GM12892 (cell line): ENCODE data around the gene TNKS1BP1.

ENCODE experiments used
- DNase-seq: peaks from one replicate; pipeline ENCODE4 v3.0.0; 2011; ENCODE audit not compliant: insufficient read length
- FAIRE-seq: peaks from 2 replicates; lab custom pipeline; 2011; peaks lifted over from hg19 to GRCh38; lab: Jason Lieb, UNC
- POLR2A ChIP-seq: IDR thresholded peaks from 2 replicates; pipeline ENCODE4 v1.6.1; 2011; ENCODE audit warnings: low read depth, low read length, control low read depth
- POLR2AphosphoS5 ChIP-seq: IDR thresholded peaks from 2 replicates; pipeline ENCODE4 v1.6.1; 2011; ENCODE audit warnings: low read depth, low read length, control low read depth
- TAF1 ChIP-seq: IDR thresholded peaks from 2 replicates; pipeline ENCODE4 v1.6.1; 2011; ENCODE audit warnings: low read depth, mild to moderate bottlenecking, control low read depth, low read length, borderline replicate concordance

TNKS1BP1 gene

GRCh38 chr11:57275582-57275981 is 49.2 kb downstream of the TNKS1BP1 start:
- no peak for FAIRE-seq
- no peak for DNase-seq
- no peak for TF ChIP-seq POLR2A

- DNase-seq (no peak), FAIRE-seq (no peak)
- no peak for TF ChIP-seq POLR2A
- no peak for TF ChIP-seq TAF1
Measured at GRCh38 chr11:57274904-57275498, 49.8 kb downstream of the TNKS1BP1 start.

GRCh38 chr11:57273448-57274058 is 51.2 kb downstream of the TNKS1BP1 start:
- TF ChIP-seq TAF1 = no peak
- no peak for TF ChIP-seq POLR2AphosphoS5
- no peak for TF ChIP-seq POLR2A
- FAIRE-seq = no peak

GRCh38 chr11:57269571-57270021 is 55.2 kb downstream of the TNKS1BP1 start:
- no peak for FAIRE-seq
- DNase-seq = no peak
- TF ChIP-seq POLR2AphosphoS5 (no peak), POLR2A (no peak), TAF1 (no peak)

More at GRCh38 chr11:57273448-57274058, 51.2 kb downstream of the TNKS1BP1 start:
- DNase-seq = no peak

- no peak for FAIRE-seq
- TF ChIP-seq TAF1 = no peak
- no peak for DNase-seq
Measured at GRCh38 chr11:57266157-57266556, 58.6 kb downstream of the TNKS1BP1 start.

- DNase-seq (no peak), FAIRE-seq (no peak)
- no peak for TF ChIP-seq TAF1
- no peak for TF ChIP-seq POLR2AphosphoS5
- no peak for TF ChIP-seq POLR2A
Measured at GRCh38 chr11:57263351-57263750, 61.4 kb downstream of the TNKS1BP1 start.

- FAIRE-seq = no peak
- DNase-seq = no peak
- TF ChIP-seq POLR2A (no peak), POLR2AphosphoS5 (no peak), TAF1 (no peak)
Measured at GRCh38 chr11:57262157-57262556, 62.6 kb downstream of the TNKS1BP1 start.

GRCh38 chr11:57260937-57261783 is 63.6 kb downstream of the TNKS1BP1 start:
- TF ChIP-seq POLR2AphosphoS5 (no peak), TAF1 (no peak), POLR2A (no peak)
- FAIRE-seq (no peak), DNase-seq (no peak)

GRCh38 chr11:57256119-57256518 is 68.6 kb downstream of the TNKS1BP1 start:
- DNase-seq (no peak), FAIRE-seq (no peak)
- no peak for TF ChIP-seq TAF1

GRCh38 chr11:57255618-57256017 is 69.1 kb downstream of the TNKS1BP1 start:
- FAIRE-seq (no peak), DNase-seq (no peak)
- TF ChIP-seq POLR2AphosphoS5 (no peak), POLR2A (no peak), TAF1 (no peak)

GRCh38 chr11:57254631-57255030 is 70.1 kb downstream of the TNKS1BP1 start:
- no peak for FAIRE-seq
- DNase-seq = no peak
- TF ChIP-seq POLR2A = no peak

GRCh38 chr11:57251491-57252104 is 73.2 kb downstream of the TNKS1BP1 start:
- DNase-seq (no peak), FAIRE-seq (no peak)
- TF ChIP-seq POLR2A (no peak), POLR2AphosphoS5 (no peak), TAF1 (no peak)
